Measurements from ENCODE around the gene TNNC2. TPM values are rescaled to one million over a fixed set of nuclear protein-coding genes. Genes with fewer than 3 reads are reported as not detected.

Gene TNNC2
- total and polyA plus RNA-seq, 2 donors (not counting 3 experiments of a cell fraction or from before 2014, with no cell fraction given), result 0.26 TPM; not detected in 1

GRCh38 chr20:45810191-45810970, 16.7 kb downstream of the TNNC2 start:
- H4K20me1 ChIP-seq (replicated peaks; ENCODE audit: control insufficient read depth, extremely low read depth, insufficient read depth, low read length), result no peaks in the 10 kb centered on the region
- TF ChIP-seq CTCF (IDR thresholded peaks at IDR 0.05; ENCODE audit: extremely low read depth in 1 of 2, insufficient read depth in 1 of 2, low read depth in 1 of 2, low read length in 2 of 2) (no peak), JUN (IDR thresholded peaks at IDR 0.05; ENCODE audit: borderline replicate concordance, insufficient read depth, insufficient read length, low read depth) (no peak), POLR2AphosphoS5 (IDR thresholded peaks at IDR 0.05; ENCODE audit: insufficient read depth, low read depth, low read length) (no peak), FOS (IDR thresholded peaks at IDR 0.05; ENCODE audit: borderline replicate concordance, insufficient read depth, low read length) (no peak), GATA2 (IDR thresholded peaks at IDR 0.05; ENCODE audit: insufficient read depth, insufficient read length, low read depth, low read length) (no peak), EZH2 (IDR thresholded peaks at IDR 0.05; ENCODE audit: borderline replicate concordance, low read depth, low read length, severe bottlenecking) (no peak), MYC (IDR thresholded peaks at IDR 0.05; ENCODE audit: low read depth, low read length) (no peak), MAX (IDR thresholded peaks at IDR 0.05; ENCODE audit: insufficient read depth, insufficient read length) (no peak), POLR2A (IDR thresholded peaks at IDR 0.05; ENCODE audit: low read depth, low read length) (no peak)
- no peaks in the 10 kb centered on the region for H3K27me3 ChIP-seq (ENCODE audit: control insufficient read depth in 2 of 2, insufficient read depth in 2 of 2, low read length in 2 of 2)
- no peaks in the 10 kb centered on the region for H3K9me3 ChIP-seq (replicated peaks; ENCODE audit: control insufficient read depth, insufficient read depth, low read length)
- DNase-seq (ENCODE audit: low read depth, low spot score) (peak; percentile 72), FAIRE-seq (no peak)
- H3K4me1 ChIP-seq (ENCODE audit: control insufficient read depth, extremely low read depth, insufficient read depth, low read length), result peaks cover 14% of the 10 kb centered on the region
- no peak overlapping the region for H2AFZ ChIP-seq (ENCODE audit: low read depth, low read length)
- POLR2A ChIA-PET, result no interaction called here
- BruUV-seq (replicated peaks), result no TSS peak
- intact Hi-C loops (cut with micrococcal nuclease), result loop anchor here (10.0 kb wide), 2 partner anchors 274 to 554 kb away; partner anchors contain the start of gene NCOA5
- CTCF ChIA-PET, result interaction anchor here (1.2 to 1.4 kb wide), 2 partner anchors 11 kb away, joined by 3 to 4 read pairs; no protein-coding TSS in a partner anchor
- dilution Hi-C loops (cut with MboI; ENCODE audit: extremely low pct_ligation_motif_present, low sequenced_read_pairs), result no loop called here
- H3K4me3 ChIP-seq (replicated peaks in 1 of 3; ENCODE audit: insufficient read depth in 1 of 3, low read depth in 1 of 3, low read length in 3 of 3), result no peak overlapping the region
- H3K9me1 ChIP-seq (replicated peaks; ENCODE audit: control insufficient read depth, extremely low read depth, insufficient read depth, low read length), result no peaks in the 10 kb centered on the region
- H3K36me3 ChIP-seq (ENCODE audit: control insufficient read depth in 2 of 2, extremely low read depth in 1 of 2, insufficient read depth in 2 of 2, low read length in 2 of 2), result peaks cover 7 to 16% of the 10 kb centered on the region in 2 experiments
- H3K4me2 ChIP-seq (ENCODE audit: insufficient read depth, low read length), result no peak overlapping the region
- H3K79me2 ChIP-seq (ENCODE audit: control insufficient read depth, insufficient read depth, low read length), result peaks cover 20% of the 10 kb centered on the region
- no peak overlapping the region for H3K9ac ChIP-seq (replicated peaks; ENCODE audit: extremely low read depth, insufficient read depth, low read length)
- H3K27ac ChIP-seq (ENCODE audit: insufficient read depth, low read depth, low read length), result no peak overlapping the region

All from endothelial cell of umbilical vein (primary cell).